ENCODE results near the gene MEF2D.

MEF2D gene

GRCh38 chr1:156544592-156545102, 44.1 kb upstream of the MEF2D start:
- TF ChIP-seq CTCF (IDR thresholded peaks at IDR 0.05), result no peak
- H3K27ac ChIP-seq, result no peak overlapping the region
- DNase-seq (ENCODE audit: low spot score), result no peak
- no peak overlapping the region for H3K4me3 ChIP-seq

GRCh38 chr1:156543066-156543465, 42.5 kb upstream of the MEF2D start:
- H3K4me3 ChIP-seq, result no peak overlapping the region
- no peak for TF ChIP-seq CTCF (IDR thresholded peaks at IDR 0.05)
- no peak overlapping the region for H3K27ac ChIP-seq
- DNase-seq (ENCODE audit: low spot score), result no peak

GRCh38 chr1:156540955-156541354, 40.4 kb upstream of the MEF2D start:
- Histone ChIP-seq H3K27ac (peak overlapping the region in 1 of 2 donors; percentile 20), H3K4me3 (no peak overlapping the region)
- TF ChIP-seq CTCF (IDR thresholded peaks at IDR 0.05), result no peak
- no peak for DNase-seq (ENCODE audit: low spot score)

GRCh38 chr1:156539818-156540355, 39.3 kb upstream of the MEF2D start:
- TF ChIP-seq CTCF (IDR thresholded peaks at IDR 0.05), result no peak
- no peak overlapping the region for H3K4me3 ChIP-seq
- H3K27ac ChIP-seq, result no peak overlapping the region
- no peak for DNase-seq (ENCODE audit: low spot score)

- no peak overlapping the region for H3K4me3 ChIP-seq
- no peak for DNase-seq (ENCODE audit: low spot score)
- no peak for TF ChIP-seq CTCF (IDR thresholded peaks at IDR 0.05)
- no peak overlapping the region for H3K27ac ChIP-seq
Measured at GRCh38 chr1:156538711-156539440, 38.3 kb upstream of the MEF2D start.

GRCh38 chr1:156537027-156537426, 36.5 kb upstream of the MEF2D start:
- no peak for TF ChIP-seq CTCF (IDR thresholded peaks at IDR 0.05)
- no peak for DNase-seq (ENCODE audit: low spot score)
- no peak overlapping the region for H3K4me3 ChIP-seq
- H3K27ac ChIP-seq, result no peak overlapping the region

All from coronary artery (tissue), 2 donors.